Esophagus (tissue), 2 donors: ENCODE results near the gene REN. TPM values are rescaled to one million over a fixed set of nuclear protein-coding genes. Genes with fewer than 3 reads are reported as not detected.

Experiments used
- H3K27ac ChIP-seq, 2 donors: one replicate each; pipeline ENCODE4 v1.5.1; 2013; ENCODE audit warnings: low read depth in 2 of 2, mild to moderate bottlenecking in 2 of 2, inconsistent platforms in 1 of 2, low read length in 1 of 2, moderate library complexity in 1 of 2
- H3K27me3 ChIP-seq, 2 donors: one replicate each; pipeline ENCODE4 v1.6.1; 2013; ENCODE audit warnings: low read length in 2 of 2, control low read depth in 1 of 2, mild to moderate bottlenecking in 1 of 2; ENCODE audit not compliant: insufficient read depth in 2 of 2, control insufficient read depth in 1 of 2
- H3K36me3 ChIP-seq, 2 donors: one replicate each; pipeline ENCODE4 v1.6.1; 2013; ENCODE audit warnings: low read length in 1 of 2; ENCODE audit not compliant: control insufficient read depth in 2 of 2, insufficient read depth in 2 of 2
- H3K4me1 ChIP-seq, 2 donors: one replicate each; pipeline ENCODE4 v1.6.1; 2013; ENCODE audit warnings: low read length in 1 of 2; ENCODE audit not compliant: control insufficient read depth in 2 of 2, insufficient read depth in 2 of 2
- H3K4me3 ChIP-seq, 2 donors: one replicate each; pipeline ENCODE4 v1.5.1; 2013; ENCODE audit warnings: low read length in 2 of 2, mild to moderate bottlenecking in 2 of 2, low read depth in 1 of 2, moderate library complexity in 1 of 2
- H3K9me3 ChIP-seq, 2 donors: one replicate each; pipeline ENCODE4 v1.6.1; 2013; ENCODE audit warnings: mild to moderate bottlenecking in 2 of 2, low read depth in 1 of 2, low read length in 1 of 2, moderate library complexity in 1 of 2; ENCODE audit not compliant: control insufficient read depth in 2 of 2, insufficient read depth in 1 of 2
- WGBS, 2 donors: extraction: QIAGEN DNeasy Blood & Tissue Kit; methylation state at CpG; one replicate each; pipeline ENCODE4 v1.1.7; 2013; 5-methylcytosine and 5-hydroxymethylcytosine counted together
- polyA plus RNA-seq, 2 donors: library from polyadenylated mRNA; stranded (reverse); fragments of 200-250 nt; gene quantifications; one replicate each; pipeline ENCODE4 v1.2.3, GENCODE V29; 2013
- donor health status: healthy with polysubstance abuse.
- donor health status: Bipolar disorder and iron deficiency.

Gene REN
- under 1 TPM; 0.18 to 0.27 TPM for polyA plus RNA-seq

DNA sequence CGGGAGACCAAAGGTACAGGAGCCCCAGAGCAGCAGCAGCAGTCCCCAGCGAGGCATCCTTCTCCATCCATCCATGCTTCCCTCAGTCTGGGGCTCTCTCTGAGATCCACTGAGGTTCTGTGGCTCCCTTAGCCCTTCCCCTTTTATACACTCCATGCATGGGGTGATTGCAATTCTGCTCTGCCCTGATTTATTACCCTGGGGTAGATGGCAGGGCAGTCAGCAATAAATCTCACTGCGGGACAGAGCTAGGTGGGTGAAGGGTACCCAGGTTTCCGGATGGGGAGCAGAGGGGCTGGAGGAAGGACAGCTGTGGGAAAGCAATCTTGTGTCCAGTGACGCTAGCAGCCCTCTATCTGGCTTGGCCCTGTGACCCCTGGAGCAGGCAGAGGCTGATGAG is at the start of gene REN:
Gene REN (minus strand): TSS at position 119 of the 400 bp plus-strand sequence. CDS start 44 bp downstream, at position 75.
- Histone ChIP-seq H3K9me3 (no peaks in the 10 kb centered on the region), H3K4me3 (no peak within 1 kb of the TSS), H3K36me3 (no peaks in the 10 kb centered on the region), H3K27ac (no peak within 1 kb of the TSS), H3K4me1 (no peaks in the 10 kb centered on the region), H3K27me3 (no peaks in the 10 kb centered on the region)
- WGBS, 2 donors, result 66 to 69% methylated on average over 5 of the region's 5 CpGs

DNA sequence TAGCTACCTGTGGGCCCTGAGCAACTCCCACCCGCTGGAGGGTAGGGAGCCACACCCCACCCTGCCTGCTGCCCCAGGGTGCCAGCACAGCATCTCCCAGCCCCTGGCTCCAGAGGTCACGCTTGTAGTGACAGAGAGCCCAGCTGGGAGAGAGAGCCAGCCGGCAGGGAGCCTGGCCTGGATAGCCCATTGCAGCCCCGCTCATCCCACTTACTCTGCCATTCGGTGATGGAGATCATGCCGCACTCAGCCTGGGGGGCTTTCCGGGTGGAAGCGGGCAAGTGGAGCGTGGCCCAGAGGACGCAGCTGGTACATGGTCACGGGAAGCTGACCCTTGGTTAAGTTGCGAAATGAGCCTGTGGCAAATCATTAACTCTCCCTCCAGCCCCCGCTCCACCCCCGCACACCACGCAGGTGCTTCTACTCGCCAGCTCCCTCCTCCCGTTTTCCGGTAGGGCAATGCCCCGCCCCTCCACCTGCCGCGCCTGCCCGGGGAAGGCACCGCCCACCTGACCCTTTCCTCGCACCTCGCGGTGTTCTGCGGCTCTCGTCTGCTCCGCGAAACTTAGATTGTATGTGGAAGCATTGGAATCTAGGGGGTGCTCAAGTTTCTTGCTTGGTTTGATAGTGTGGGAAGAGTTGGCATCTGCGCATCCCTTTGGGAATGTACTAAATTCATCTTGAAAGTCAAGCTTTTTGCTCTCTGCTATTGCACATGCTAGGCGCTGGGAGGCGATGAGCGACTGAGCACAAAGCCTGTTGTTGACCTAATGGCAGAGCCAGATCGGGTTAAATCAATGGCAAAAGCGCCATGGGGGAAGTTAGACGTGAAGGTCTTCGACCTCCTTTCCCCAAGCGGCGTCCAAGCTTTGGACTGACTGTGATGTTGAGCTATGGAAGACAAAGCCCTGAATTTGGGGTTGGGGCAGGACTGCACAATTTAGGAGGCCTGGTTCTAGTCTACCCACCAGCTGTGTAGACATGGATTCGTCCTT is 47.8 kb upstream of the REN start, which contains the start of gene GOLT1A:
Gene GOLT1A (minus strand): TSS at position 321 of the 995 bp plus-strand sequence. CDS start 82 bp downstream, at position 239.
- 14 to 16% methylated on average over 41 of the region's 41 CpGs for WGBS, 2 donors
- H3K4me1 ChIP-seq, result peaks cover 3 to 7% of the 10 kb centered on the region in 2 donors
- no peaks in the 10 kb centered on the region for H3K9me3 ChIP-seq
- H3K27me3 ChIP-seq, result no peaks in the 10 kb centered on the region
- no peak within 1 kb of the TSS for H3K27ac ChIP-seq
- H3K36me3 ChIP-seq, result no peaks in the 10 kb centered on the region
- no peak within 1 kb of the TSS for H3K4me3 ChIP-seq

DNA sequence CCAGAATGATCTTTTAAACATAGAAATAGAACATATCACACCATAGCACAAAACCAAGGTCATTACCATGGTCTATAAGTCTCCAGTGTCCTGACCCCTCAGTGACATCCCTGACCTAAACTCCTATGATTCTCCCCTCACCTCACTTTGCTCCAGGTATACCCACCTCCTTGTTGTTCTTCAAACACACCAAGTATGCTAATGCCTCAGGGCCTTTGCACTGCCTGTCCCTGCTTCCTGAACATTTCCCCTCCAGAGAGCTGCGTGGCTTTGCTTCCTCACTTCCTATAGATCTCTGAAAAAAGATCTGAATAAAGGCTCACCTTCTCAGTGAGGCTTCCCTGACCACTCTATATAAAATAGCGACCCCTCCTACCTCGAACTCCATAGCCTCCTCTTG is 46.6 kb upstream of the REN start:
- Histone ChIP-seq H3K27me3 (no peaks in the 10 kb centered on the region), H3K9me3 (no peaks in the 10 kb centered on the region), H3K4me3 (no peak overlapping the region), H3K27ac (no peak overlapping the region), H3K36me3 (no peaks in the 10 kb centered on the region), H3K4me1 (peaks cover 3 to 7% of the 10 kb centered on the region in 2 donors)
- 87 to 98% methylated on average over 3 of the region's 3 CpGs for WGBS, 2 donors

DNA sequence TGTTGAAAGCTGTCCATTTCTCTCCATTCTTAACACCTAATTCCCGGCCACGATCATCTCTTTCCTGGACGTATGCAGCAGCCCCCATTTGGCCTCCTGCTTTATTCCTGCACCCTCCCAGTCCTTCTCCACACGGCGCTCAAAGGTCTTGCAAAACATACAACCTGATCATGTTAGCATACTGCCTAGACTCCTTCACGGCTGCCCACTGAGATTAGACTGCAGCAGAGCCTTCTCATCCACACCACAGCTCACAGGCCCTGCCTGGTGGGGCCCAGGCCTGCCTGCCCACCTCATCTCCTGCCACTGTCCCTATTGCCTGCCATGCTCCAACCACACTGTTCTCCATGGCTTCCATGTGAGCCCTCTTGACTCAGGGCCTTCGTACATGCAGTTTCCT is 44.9 kb upstream of the REN start:
- WGBS, 2 donors, result 83 to 90% methylated on average over 7 of the region's 7 CpGs
- Histone ChIP-seq H3K27me3 (no peaks in the 10 kb centered on the region), H3K9me3 (no peaks in the 10 kb centered on the region), H3K27ac (no peak overlapping the region), H3K36me3 (no peaks in the 10 kb centered on the region), H3K4me1 (peaks cover 3 to 7% of the 10 kb centered on the region in 2 donors), H3K4me3 (no peak overlapping the region)

DNA sequence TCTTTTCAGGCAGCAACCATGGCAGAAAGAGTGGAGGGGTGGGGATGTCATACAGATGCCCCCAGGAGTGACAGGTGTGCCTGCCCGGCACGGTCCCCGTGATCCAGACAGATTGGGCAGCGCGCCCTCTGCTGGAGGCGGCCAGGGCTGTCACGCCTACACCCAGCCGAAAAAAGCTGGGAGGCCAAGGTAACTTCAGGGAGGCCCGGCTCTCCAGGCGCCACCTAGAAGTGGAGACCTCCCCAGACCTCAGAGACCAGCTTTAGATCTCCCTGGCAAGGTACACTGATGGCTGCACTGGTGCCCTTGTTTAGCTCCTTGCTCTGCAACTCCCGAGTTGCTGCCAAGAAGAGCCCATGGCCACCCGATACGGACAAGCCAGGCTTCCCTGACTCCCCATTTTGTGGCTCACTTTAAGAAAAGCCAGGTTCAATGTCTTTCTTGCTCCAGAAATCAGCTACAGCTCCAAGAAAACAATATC is 41.0 kb upstream of the REN start:
- no peaks in the 10 kb centered on the region for H3K36me3 ChIP-seq
- H3K4me3 ChIP-seq, result no peak overlapping the region
- 17 to 19% methylated on average over 13 of the region's 13 CpGs for WGBS, 2 donors
- no peaks in the 10 kb centered on the region for H3K27me3 ChIP-seq
- no peaks in the 10 kb centered on the region for H3K4me1 ChIP-seq
- H3K9me3 ChIP-seq, result no peaks in the 10 kb centered on the region
- no peak overlapping the region for H3K27ac ChIP-seq

DNA sequence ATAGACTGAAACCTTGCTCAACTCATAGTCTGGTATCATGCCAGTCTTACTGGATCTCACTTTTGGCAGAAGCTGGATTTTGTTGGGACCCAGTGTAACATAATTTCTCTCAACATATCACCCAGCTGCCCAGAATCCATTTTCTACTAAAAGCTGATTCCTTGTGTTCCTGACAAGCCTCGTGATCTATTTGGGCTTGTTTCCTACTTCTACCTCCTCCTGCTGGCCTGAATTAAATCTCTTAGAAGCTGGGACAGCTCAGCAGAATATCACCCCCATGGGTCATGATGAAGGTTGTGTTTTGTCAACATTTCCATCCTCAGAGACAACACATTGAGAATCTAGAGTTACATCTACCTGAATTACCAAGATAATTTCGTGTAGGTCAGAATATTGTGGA is 40.0 kb upstream of the REN start:
- H3K4me3 ChIP-seq, result no peak overlapping the region
- no peaks in the 10 kb centered on the region for H3K4me1 ChIP-seq
- no peak overlapping the region for H3K27ac ChIP-seq
- H3K36me3 ChIP-seq, result no peaks in the 10 kb centered on the region
- peaks cover 0 to 2% of the 10 kb centered on the region in 2 donors for H3K9me3 ChIP-seq
- no peaks in the 10 kb centered on the region for H3K27me3 ChIP-seq
- whole genome bisulfite sequencing, 2 donors, result 59 to 60% methylated on average over 2 of the region's 2 CpGs

DNA sequence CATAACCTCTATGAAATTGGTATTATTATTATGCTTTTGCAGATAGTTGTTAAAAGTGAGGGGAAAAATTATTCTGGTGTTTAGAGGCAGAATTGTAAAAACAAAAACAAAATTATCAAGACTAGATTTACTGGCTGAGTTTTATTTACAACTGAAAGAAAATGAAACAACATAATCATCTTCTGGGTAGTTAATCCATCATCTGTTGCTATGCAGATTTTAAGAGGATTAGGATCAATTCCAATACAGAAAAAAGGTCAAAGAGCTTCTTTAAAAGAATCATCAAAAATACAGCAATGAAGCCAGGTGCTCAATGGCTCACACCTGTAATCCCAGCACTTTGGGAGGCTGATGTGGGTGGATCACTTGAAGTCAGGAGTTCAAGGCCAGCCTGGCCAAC is 39.3 kb upstream of the REN start:
- Histone ChIP-seq H3K4me3 (no peak overlapping the region), H3K36me3 (no peaks in the 10 kb centered on the region), H3K9me3 (peaks cover 0 to 2% of the 10 kb centered on the region in 2 donors), H3K27me3 (no peaks in the 10 kb centered on the region), H3K27ac (no peak overlapping the region), H3K4me1 (no peaks in the 10 kb centered on the region)

DNA sequence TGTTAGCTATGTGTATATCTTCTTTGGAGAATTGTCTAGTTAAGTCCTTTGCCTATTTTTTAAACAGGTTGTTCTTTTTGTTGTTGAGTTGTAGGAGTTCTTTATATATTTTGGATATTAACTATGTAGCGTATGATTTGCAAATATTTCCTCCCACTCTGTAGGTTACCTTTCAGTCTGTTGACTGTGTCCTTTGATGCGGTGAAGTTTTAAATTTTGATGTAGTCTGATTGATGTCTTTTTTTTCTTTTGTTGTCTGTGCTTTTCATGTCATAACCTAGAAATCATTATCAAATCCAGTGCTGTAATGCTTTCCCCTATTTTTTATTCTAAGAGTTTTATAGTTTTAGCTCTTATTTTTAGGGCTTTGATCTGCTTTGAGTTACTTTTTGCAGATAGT is 38.8 kb upstream of the REN start:
- Histone ChIP-seq H3K4me1 (no peaks in the 10 kb centered on the region), H3K36me3 (no peaks in the 10 kb centered on the region), H3K27ac (no peak overlapping the region), H3K4me3 (no peak overlapping the region), H3K9me3 (peaks cover 0 to 2% of the 10 kb centered on the region in 2 donors), H3K27me3 (no peaks in the 10 kb centered on the region)
- 81 to 86% methylated on average over 2 of the region's 2 CpGs for WGBS, 2 donors

DNA sequence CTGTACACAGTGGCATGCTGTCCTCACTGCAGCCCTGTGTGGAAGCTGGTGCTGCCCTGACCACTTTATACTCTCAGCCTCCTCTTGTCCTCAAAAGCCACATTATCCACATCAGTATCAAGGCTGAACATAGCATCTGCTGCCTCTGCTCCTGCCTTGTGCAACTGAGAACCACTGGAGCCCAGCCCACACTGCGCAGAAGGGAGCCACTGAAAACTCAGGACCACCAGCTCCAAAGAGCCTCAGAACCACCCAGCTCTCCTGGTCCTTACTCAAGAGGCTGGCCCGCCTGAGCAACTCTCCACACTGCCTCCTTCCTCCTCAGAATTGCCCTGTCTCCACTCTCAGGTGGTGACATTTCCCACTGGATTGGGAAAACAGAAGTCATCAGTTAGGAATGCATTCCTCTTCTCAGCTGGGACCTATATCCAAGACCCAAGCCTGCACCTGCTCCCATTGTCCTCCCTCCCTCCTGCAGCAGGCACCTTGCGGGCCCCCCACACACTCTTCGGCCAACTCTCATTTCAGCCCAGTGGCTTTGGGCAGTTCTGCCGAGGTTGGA is 37.1 kb upstream of the REN start:
- 87 to 93% methylated on average over 5 of the region's 5 CpGs for WGBS, 2 donors
- Histone ChIP-seq H3K4me3 (no peak overlapping the region), H3K9me3 (peaks cover 0 to 2% of the 10 kb centered on the region in 2 donors), H3K27me3 (no peaks in the 10 kb centered on the region), H3K27ac (no peak overlapping the region), H3K4me1 (peaks cover 0 to 4% of the 10 kb centered on the region in 2 donors), H3K36me3 (no peaks in the 10 kb centered on the region)
